ENCODE data around the gene ZNF165. TPM values are rescaled to one million over a fixed set of nuclear protein-coding genes. Genes with fewer than 3 reads are reported as not detected.

ZNF165 gene
- total and polyA plus RNA-seq, 2 of the 13 experiments (the other 11 are each of a cell fraction or from before 2014, with no cell fraction given) = 0.58 to 8.6 TPM

DNA sequence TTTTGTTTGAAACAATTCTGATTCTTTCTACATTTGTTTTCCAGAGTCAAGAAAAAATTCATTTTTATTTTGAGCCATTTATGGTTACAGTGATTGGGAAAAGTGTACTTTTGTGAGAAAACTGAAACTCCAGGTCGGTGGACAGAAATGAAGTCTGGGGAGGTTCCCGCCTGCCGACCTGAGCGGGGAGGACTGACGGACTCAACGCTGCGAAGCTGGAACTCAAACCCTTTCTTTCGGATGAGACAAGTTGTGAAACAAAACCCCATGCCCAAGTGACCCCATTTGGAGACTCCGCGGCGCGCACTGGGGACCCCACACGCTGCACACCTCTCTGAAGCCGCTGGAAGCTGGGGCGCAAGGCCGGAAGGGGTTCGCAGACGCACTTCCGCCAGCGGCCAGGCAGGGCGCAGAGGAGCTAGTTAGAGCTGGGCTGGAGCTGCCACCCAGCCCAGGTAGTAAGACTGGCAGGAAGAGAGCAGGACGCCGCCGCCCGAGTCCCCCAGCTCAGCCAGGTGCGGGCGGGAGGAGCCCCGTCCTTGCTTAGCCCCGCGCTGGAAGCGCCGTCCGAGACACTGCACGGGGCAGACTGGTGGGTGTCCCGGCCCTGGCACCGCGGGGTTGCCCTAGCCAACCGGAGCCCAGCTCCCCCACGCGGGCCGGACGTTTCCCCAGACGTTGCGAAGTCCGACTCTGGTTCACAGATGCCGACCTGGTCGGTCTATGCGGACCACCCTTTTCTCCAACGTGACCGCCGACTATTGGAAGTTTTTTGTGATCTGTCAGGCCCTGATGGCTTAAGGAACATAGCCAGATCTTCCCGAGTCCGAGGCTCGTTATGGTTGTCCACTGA is 24.2 kb downstream of the ZNF165 start (continued):
- TF ChIP-seq ISX (CRISPR knock-in tag; conservative IDR thresholded peaks at IDR 0.05) = 0 out of 2 replicates have a peak, but pooled peaks have one; percentile 46
- TF ChIP-seq ATF1 (CRISPR knock-in tag; IDR thresholded peaks at IDR 0.05) = no peak; the same call in 1 of the 2 replicates
- TF ChIP-seq SALL2 (CRISPR knock-in tag; IDR thresholded peaks at IDR 0.05) = peak; percentile 95
- TF ChIP-seq SP140L (CRISPR knock-in tag; IDR thresholded peaks at IDR 0.05; ENCODE audit: borderline replicate concordance) = 0 out of 2 replicates have a peak, but pooled peaks have one; percentile 70
- TF ChIP-seq, protein P1, sequence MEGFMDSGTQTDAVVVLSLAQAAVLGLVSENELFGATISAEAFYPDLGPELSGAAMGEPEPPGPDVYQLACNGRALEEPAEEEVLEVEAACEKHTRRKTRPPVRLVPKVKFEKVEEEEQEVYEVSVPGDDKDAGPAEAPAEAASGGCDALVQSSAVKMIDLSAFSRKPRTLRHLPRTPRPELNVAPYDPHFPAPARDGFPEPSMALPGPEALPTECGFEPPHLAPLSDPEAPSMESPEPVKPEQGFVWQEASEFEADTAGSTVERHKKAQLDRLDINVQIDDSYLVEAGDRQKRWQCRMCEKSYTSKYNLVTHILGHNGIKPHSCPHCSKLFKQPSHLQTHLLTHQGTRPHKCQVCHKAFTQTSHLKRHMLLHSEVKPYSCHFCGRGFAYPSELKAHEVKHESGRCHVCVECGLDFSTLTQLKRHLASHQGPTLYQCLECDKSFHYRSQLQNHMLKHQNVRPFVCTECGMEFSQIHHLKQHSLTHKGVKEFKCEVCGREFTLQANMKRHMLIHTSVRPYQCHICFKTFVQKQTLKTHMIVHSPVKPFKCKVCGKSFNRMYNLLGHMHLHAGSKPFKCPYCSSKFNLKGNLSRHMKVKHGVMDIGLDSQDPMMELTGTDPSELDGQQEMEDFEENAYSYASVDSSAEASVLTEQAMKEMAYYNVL (CRISPR knock-in tag; IDR thresholded peaks at IDR 0.05; ENCODE audit: borderline replicate concordance) = peak; percentile 81; the same call in 1 of the 2 replicates
- TF ChIP-seq ADNP (CRISPR knock-in tag; IDR thresholded peaks at IDR 0.05) = 0 out of 2 replicates have a peak, but pooled peaks have one; percentile 23
- peak; percentile 77 for TF ChIP-seq TARDBP (CRISPR knock-in tag; IDR thresholded peaks at IDR 0.05)
- no peak for TF ChIP-seq RBAK (CRISPR knock-in tag; IDR thresholded peaks at IDR 0.05)
- peak; percentile 84; the same call in 1 of the 2 replicates for TF ChIP-seq HMGXB3 (CRISPR knock-in tag; IDR thresholded peaks at IDR 0.05; ENCODE audit: borderline replicate concordance)
- TF ChIP-seq WIZ (CRISPR knock-in tag; IDR thresholded peaks at IDR 0.05) = peak; percentile 70; the same call in 1 of the 2 replicates
- TF ChIP-seq, protein P2, sequence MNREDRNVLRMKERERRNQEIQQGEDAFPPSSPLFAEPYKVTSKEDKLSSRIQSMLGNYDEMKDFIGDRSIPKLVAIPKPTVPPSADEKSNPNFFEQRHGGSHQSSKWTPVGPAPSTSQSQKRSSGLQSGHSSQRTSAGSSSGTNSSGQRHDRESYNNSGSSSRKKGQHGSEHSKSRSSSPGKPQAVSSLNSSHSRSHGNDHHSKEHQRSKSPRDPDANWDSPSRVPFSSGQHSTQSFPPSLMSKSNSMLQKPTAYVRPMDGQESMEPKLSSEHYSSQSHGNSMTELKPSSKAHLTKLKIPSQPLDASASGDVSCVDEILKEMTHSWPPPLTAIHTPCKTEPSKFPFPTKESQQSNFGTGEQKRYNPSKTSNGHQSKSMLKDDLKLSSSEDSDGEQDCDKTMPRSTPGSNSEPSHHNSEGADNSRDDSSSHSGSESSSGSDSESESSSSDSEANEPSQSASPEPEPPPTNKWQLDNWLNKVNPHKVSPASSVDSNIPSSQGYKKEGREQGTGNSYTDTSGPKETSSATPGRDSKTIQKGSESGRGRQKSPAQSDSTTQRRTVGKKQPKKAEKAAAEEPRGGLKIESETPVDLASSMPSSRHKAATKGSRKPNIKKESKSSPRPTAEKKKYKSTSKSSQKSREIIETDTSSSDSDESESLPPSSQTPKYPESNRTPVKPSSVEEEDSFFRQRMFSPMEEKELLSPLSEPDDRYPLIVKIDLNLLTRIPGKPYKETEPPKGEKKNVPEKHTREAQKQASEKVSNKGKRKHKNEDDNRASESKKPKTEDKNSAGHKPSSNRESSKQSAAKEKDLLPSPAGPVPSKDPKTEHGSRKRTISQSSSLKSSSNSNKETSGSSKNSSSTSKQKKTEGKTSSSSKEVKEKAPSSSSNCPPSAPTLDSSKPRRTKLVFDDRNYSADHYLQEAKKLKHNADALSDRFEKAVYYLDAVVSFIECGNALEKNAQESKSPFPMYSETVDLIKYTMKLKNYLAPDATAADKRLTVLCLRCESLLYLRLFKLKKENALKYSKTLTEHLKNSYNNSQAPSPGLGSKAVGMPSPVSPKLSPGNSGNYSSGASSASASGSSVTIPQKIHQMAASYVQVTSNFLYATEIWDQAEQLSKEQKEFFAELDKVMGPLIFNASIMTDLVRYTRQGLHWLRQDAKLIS (CRISPR knock-in tag; IDR thresholded peaks at IDR 0.05) = no peak
- no peak for TF ChIP-seq SCMH1 (CRISPR knock-in tag; IDR thresholded peaks at IDR 0.05; ENCODE audit: borderline replicate concordance)
- no peak for TF ChIP-seq PRMT3 (CRISPR knock-in tag; IDR thresholded peaks at IDR 0.05; ENCODE audit: borderline replicate concordance, low read depth)
- no peak for TF ChIP-seq FOXK2 (IDR thresholded peaks at IDR 0.05)
- peak; percentile 68; the same call in 1 of the 2 replicates for TF ChIP-seq FIP1L1 (IDR thresholded peaks at IDR 0.05; ENCODE audit: borderline replicate concordance, insufficient read depth, low read depth, low read length)
- peak; percentile 94 for TF ChIP-seq POLR2AphosphoS5 (IDR thresholded peaks at IDR 0.05; ENCODE audit: low read depth, low read length)
- TF ChIP-seq ZNF737 (CRISPR knock-in tag; IDR thresholded peaks at IDR 0.05; ENCODE audit: borderline replicate concordance) = no peak
- no peak for TF ChIP-seq CHD2 (IDR thresholded peaks at IDR 0.05; ENCODE audit: low read depth, low read length)
- peak; percentile 86; the same call in 1 of the 2 replicates for TF ChIP-seq SATB2 (CRISPR knock-in tag; IDR thresholded peaks at IDR 0.05)

All from HepG2 (cell line).